Measurements from ENCODE around the gene CDC42BPB.
"Not testable (repeated sequence)": the region's sequence is repeated elsewhere in the genome, so short reads cannot be mapped to it uniquely, and the experiment has no call there.

CDC42BPB gene

GRCh38 chr14:102907303-102907844, 150.0 kb downstream of the CDC42BPB start:
- no peak for DNase-seq

DNA sequence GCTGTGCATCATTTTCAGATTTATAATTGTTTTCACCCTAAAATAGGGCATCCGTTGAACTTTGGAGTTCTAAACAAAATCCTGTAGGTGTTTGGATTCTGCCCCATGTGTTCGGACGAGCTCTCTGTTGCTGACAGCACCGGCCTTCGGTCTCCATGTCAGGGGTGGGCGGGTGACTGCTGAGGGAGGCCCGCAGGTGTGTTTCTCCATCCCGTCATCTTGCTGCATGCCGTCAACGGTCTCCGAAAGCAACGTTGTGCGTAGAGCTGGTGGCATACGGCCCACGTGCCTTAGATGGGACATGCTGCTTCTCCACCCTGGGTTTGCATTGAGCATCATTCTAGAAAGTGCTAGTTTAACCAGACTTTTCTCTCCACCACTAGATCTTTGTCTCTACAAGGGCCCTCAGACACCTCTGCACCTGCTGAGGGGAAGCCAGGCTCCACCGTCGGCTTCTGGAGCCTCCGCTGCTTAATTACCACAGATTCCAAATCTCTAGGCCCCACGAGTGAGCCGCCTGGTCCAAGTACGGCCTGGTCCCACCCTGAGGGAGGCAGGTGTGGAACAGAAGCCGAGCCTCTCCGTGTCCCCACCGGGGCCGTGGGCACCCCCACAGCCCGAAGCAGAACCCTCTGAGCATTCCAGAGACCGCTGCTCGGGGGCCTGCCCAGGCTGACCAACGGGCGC, 150.6 kb downstream of the CDC42BPB start:
- no peak for DNase-seq

GRCh38 chr14:102905116-102906108, 151.9 kb downstream of the CDC42BPB start:
- DNase-seq: no peak

- DNase-seq: no peak
Measured at GRCh38 chr14:102903889-102904512, 153.3 kb downstream of the CDC42BPB start.

- DNase-seq: no peak
Measured at GRCh38 chr14:102903248-102903888, 154.0 kb downstream of the CDC42BPB start.

DNA sequence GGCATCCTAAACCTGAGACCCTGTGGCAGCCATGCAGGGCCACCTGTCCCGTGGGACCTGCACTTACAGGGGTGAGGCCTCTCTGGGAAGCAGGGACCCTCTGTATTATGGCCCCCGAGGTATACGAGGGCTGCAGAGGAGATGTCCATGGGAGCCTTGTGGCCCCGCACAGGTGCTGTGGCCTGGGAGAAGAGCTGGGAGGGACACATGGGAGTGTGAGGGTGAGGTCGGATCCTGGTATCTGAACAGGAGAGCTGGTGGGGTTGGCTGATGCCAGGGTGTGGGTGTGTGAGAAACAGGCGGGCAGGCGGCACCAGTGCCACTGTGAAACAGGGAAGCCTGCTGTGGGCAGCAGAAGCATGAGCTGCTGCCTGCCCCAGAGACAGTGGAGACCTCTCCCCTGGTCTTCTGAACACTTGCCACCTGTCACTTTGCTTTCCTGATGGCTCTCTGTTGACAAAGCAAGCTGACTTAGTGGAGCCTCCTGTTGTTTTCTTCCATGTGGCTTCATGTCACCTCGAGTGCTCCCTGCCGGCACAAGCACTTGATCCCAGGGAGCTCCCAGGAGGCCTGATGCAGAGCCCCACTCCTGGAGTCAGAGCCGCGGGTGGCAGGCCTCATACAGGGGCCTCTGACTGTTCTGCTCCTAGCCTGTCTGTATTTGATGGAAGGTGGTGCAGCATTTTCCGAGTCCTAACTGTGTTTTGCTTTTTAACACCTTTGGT, 154.7 kb downstream of the CDC42BPB start:
- DNase-seq: no peak

GRCh38 chr14:102902086-102902485, 155.3 kb downstream of the CDC42BPB start:
- DNase-seq: no peak

GRCh38 chr14:102901633-102902032, 155.7 kb downstream of the CDC42BPB start:
- no peak for DNase-seq

GRCh38 chr14:102900631-102901571, 156.4 kb downstream of the CDC42BPB start:
- DNase-seq: no peak

DNA sequence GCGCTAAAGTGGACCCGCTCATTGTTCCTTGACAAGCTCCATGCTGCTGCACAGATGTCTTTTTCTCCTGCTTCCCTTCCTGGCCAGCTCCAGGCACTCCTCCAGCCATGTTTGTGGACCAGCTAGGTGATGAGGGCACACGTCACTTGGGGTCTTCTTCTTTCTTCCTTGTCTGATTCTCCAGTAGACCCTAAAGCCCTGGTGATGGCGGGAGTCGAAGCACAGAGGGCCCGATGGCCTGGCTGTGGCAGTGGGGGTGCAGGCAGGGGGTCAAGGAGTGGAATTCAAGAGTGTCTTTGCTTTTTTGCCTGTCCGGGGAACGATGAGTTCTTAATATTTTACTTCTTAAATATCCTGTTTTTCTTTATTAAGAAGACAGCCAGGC, 157.8 kb downstream of the CDC42BPB start:
- DNase-seq: no peak

- DNase-seq: no peak
Measured at GRCh38 chr14:102898776-102899515, 158.4 kb downstream of the CDC42BPB start.

DNA sequence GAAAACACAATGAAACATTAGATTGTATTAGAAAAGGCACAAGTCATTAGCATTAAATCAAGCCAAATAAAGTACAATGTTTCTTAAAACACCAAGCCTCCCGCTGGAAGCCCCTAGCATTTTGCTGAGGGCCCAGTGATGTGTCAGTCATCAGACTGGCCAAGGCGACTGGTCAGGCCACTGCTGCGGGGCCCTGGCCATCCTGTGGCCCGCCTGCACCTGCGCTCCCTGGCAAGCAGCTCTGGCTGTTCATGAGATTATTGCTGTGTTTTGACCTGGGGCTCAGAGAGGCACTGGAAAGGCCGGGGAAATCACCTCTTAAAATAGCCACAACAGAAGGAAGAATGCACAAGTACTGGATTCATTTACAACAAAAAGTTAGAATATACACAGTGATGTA, 159.1 kb downstream of the CDC42BPB start:
- no peak for DNase-seq

DNA sequence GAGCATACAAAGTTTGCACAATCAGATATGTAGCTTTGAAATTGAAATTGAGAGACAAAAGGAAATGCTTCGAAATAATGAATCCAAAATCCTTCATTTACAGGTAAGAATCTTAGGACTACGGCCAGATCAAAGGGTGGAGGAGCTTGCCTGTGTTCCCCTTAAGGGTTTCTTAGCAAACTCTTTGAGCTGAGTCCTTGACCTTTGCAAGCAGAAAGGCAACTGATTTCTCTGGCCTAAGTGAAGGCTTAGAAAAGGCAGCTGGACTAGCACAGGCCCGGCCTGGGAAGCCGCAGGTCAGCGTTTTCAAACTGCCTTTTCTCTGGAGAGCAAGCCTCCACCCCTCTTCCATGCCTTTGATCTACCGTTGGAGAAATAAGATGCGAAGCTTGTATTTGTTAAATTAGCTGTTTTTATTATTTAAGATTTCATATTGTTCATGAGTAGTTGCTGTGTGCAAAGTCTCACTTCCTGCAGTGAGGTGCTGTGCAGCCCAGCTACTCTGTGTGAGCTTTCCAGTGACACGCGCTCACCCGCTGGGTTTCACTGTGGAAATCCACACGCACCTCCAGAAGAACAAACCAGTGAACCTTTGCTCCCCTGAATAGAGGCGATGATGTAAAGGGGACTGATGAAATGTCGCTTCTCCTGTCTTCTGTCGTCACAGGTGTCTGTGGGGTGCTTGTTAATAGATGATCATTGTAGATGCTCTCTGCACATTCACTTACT, 159.9 kb downstream of the CDC42BPB start:
- DNase-seq: no peak

- DNase-seq: not testable (repeated sequence)
Measured at GRCh38 chr14:102896735-102897134, 160.6 kb downstream of the CDC42BPB start.

GRCh38 chr14:102893452-102893851, 163.9 kb downstream of the CDC42BPB start:
- DNase-seq: no peak

- DNase-seq: no peak
Measured at GRCh38 chr14:102892651-102893050, 164.7 kb downstream of the CDC42BPB start.

DNA sequence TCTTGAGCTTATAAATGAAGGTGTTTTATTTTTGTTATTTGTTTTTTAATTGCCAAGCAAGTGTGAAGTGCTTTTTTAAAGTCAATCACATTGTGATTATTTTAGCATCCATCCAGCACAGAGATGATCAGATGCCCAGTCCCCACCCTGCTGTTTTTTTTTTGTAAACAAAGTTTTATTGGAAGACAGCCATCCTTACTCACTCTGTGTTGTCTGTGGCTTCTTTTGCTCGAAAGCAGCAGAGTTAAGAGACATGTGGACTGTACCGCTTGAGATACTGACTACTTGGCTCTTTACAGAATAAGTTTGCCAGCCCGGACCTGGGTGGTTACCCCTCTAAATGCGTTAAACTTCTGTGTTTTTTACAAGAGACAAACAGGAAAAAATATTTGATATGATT, 165.8 kb downstream of the CDC42BPB start:
- DNase-seq: no peak

DNA sequence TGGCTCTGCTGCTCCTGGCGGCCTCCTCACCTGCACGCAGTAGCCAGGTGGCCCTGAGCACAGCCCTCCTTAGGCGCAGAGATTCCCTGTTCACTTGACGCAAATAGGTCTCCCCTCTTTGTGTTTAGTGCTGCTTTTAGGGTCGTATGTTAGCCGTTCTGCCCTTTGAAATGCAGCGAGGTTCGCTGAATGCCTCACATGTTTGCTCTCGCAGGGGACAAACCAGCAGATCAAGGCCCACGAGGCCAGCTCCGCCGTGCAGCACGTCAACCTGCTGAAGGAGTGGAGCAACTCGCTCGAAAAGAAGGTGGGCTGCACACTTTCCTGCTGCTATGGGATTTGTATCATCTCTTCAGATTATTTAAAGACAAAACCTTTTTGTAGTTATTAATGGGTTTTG, 166.2 kb downstream of the CDC42BPB start:
- no peak for DNase-seq

- no peak for DNase-seq
Measured at GRCh38 chr14:102889615-102890014, 167.7 kb downstream of the CDC42BPB start.
